GM21515 (cell line): ENCODE results near the gene TAS2R20.

Experiments
- ATAC-seq: cut with Tn5 transposase; IDR thresholded peaks from one replicate; pipeline ENCODE4 v1.9.1; 2021; ENCODE audit not compliant: unreplicated experiment

TAS2R20 gene

DNA sequence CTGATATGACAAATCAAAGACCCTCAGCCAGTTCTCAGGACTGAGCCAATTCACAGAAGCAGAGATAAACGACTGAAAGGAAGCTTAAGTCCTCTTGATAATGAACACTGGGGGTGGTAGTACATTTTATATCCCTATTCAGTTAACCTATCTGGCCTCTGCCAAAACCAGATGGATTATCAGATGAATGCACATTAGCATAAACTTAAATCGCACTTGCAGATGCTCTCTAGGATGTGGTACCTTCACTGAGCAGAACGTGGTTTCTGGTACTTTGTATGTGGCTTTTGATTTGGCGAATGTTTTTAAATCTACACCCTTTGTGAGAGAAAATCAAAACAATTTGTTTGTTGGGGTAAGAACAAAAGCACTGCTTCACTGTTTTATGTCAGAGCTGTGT, 37.9 kb downstream of the TAS2R20 start:
- ATAC-seq, result no peak

DNA sequence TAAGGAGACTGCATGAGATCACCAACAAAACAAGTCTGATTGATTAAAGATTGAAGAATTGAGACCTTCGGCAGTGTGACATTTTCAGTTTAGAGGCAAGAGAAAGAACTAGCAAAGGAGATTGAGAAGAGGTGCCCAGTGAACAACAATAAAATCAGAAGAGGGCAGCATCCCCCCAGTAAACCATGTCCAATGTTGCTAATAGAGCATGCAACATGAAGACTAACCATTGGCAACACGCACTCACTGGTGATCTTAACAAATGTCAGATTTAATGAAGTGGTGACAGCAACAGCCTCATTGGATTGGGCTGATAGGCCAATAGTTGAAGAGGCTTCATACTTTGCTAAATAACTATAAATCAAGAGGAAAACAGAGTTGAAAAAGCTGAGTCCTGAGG, 38.3 kb downstream of the TAS2R20 start:
- ATAC-seq, result no peak

DNA sequence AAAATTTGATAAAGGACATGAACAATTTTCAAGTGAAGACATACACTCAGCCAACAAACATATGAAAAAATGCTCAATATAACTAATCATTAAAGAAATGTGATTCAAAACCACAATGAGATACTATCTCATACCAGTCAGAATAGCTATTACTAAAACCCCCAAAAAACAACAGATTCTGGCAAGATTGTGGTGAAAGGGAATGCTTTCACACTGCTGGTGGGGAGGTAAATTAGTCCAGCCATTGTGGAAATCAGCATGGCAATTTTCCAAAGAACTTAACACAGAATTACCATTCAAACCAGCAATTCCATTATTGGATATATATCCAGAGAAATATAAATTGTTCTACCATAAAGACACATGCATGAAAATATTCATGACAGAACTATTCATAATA, 40.4 kb downstream of the TAS2R20 start:
- no peak for ATAC-seq

DNA sequence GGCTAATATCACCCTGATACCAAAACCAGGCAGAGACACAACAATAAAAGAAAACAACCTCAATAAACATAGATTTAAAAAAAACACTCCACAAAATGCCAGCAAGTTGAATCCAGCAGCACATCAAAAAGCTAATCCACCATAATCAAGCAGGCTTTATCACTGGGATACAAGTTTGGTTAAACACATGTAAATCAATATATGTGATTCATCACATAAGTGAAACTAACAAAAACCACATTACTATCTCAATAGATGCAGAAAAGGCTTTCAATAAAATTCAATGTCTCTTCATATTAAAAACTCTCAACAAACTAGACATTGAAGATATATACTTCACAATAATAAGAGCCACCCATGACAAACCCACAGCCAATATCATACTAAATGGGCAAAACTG, 42.0 kb downstream of the TAS2R20 start:
- no peak for ATAC-seq

DNA sequence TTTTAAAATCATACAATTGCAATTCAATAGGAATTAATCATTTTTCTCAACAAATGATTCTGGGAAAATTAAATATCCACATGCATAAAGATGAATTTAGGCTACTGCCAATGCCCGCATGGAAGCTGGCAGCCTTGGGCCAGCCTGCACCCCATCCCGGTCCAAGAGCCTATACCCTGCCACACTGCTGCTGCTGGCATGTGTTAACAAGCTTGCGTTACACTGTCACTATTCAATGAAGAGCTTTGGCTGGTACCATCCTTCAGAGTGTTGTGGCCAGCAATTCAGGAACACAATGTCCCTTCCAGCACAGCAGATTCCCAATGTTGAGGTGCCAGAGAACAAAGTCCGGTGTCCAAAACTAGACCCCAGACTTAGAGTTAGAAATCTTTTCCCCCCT, 45.5 kb downstream of the TAS2R20 start:
- no peak for ATAC-seq
